NB4 (cell line): Measurements from ENCODE around the gene STARD6.
A peak's percentile ranks its signal among the peaks of the same experiment; 100 is the strongest.
"Not testable (repeated sequence)": the region's sequence is repeated elsewhere in the genome, so short reads cannot be mapped to it uniquely, and the experiment has no call there.

Experiments used
- DNase-seq: peaks from one replicate; pipeline ENCODE4 v3.0.0; 2010; ENCODE audit warnings: low read depth
- H3K4me3 ChIP-seq: one replicate; pipeline ENCODE4 v1.5.1; 2011; ENCODE audit warnings: mild to moderate bottlenecking, low read depth, low read length, moderate library complexity
- CTCF ChIP-seq: IDR thresholded peaks from one replicate; pipeline ENCODE4 v1.5.1; 2012; ENCODE audit warnings: low read depth, low read length
- MAX ChIP-seq: IDR thresholded peaks from 2 replicates; pipeline ENCODE4 v1.6.1; 2011; ENCODE audit warnings: low read depth, low read length
- MYC ChIP-seq: IDR thresholded peaks from 2 replicates; pipeline ENCODE4 v1.6.1; 2011; ENCODE audit warnings: low read depth, low read length
- POLR2A ChIP-seq: IDR thresholded peaks from 2 replicates; pipeline ENCODE4 v1.6.1; 2011; ENCODE audit warnings: mild to moderate bottlenecking; ENCODE audit not compliant: insufficient read length; ENCODE audit errors: extremely low read depth

STARD6 gene

DNA sequence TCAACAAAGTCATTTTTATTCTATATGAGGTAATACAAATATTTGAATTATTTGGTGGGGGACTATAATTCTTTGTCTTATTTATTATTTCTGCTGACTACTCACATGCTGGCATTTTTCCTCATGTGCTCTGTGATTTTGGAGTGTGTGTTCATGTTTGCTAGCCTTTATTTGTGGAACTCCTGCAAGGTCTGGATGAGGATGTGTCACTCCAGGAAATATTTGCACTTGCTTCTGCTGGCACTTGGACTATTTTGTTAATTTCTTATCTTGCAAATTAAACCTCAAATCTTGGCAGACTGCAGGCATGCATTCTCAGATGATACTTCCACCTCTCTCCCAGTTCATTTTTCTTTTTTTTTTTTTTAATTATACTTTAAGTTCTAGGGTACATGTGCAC lies 54.2 kb downstream of the STARD6 start:
- no peak for DNase-seq
- TF ChIP-seq CTCF (no peak), POLR2A (no peak), MAX (no peak), MYC (no peak)
- H3K4me3 ChIP-seq: no peak overlapping the region

DNA sequence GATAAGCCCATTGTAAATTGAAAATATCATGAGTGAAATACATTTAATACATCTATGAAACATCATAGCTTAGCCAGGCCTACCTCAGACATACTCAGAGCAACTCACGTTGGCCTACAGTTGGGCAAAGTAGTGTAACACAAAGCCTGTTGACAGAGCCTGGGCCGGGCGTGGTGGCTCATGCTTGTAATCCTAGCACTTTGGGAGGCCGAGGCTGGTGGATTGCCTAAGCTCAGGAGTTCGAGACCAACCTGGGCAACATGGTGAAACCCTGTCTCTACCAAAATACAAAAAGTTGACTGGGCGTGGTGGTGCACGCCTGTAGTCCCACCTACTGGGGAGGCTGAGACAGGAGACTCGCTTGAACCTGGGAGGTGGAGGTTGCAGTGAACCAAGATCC lies 58.7 kb downstream of the STARD6 start:
- not testable (repeated sequence) for H3K4me3 ChIP-seq, DNase-seq

DNA sequence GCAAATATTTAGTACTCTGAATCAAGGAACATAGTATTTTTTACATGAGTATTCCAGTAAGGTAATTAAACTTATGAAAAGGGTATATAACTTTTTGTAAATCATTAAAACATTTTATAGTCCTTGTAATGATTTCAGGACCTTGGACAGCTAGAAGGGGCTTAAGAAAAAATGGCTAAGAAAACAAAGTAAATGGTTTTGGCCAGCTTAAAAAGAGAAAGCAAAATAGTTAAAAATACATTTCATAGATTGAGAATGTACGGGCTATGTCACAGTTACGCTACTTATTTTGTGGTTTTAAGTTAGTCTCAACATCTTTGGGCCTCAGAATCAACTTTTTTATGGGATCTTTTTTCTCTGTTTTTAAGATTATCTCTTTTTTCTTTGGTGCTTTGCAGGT lies 61.6 kb downstream of the STARD6 start:
- TF ChIP-seq MYC (no peak), CTCF (no peak), POLR2A (no peak), MAX (no peak)
- DNase-seq: peak; percentile 21
- H3K4me3 ChIP-seq: no peak overlapping the region

DNA sequence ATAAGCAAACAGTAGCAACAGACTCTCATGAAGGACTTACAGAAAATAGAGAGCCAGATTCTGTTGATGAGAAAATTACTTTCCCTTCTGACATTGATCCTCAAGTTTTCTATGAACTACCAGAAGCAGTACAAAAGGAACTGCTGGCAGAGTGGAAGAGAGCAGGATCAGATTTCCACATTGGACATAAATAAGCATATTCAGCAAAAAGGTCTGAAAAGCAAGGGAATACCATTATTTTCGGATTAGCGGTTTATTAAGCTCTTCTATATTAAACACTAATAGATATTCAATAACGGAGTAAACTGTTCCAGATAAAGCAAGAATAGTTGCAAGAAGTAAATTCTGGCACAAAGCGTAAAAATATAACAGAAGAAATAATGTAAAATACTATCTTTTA lies 63.4 kb downstream of the STARD6 start:
- no peak overlapping the region for H3K4me3 ChIP-seq
- no peak for DNase-seq
- TF ChIP-seq POLR2A (no peak), MYC (no peak), CTCF (no peak), MAX (no peak)

- no peak overlapping the region for H3K4me3 ChIP-seq
- TF ChIP-seq POLR2A: no peak
- TF ChIP-seq MYC: no peak
- no peak for TF ChIP-seq MAX
- no peak for TF ChIP-seq CTCF
- DNase-seq: no peak
Observed at GRCh38 chr18:54284981-54285785, 72.5 kb downstream of the STARD6 start.

DNA sequence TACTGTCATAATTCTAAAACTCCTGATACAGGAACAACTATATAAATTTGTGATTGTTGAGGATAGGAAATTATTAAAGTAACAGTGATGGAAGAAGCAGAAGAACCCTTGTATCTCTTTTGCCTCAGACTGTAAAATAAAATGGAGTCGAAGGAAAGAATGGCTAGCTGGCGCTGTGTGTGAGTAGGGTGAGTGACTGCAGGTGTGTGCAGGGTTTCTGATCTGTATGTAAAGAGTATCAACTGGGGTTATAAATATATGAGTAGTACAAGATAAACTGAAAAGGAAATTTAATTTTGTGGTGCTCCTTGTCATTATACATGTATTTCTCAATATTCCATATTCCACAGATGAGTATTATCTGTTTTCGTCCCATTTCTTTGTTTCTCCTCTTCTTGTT lies 73.1 kb downstream of the STARD6 start:
- DNase-seq: no peak
- no peak overlapping the region for H3K4me3 ChIP-seq
- TF ChIP-seq MYC (no peak), MAX (no peak), POLR2A (no peak), CTCF (no peak)
